ENCODE measurements around the gene SOAT2. TPM values are rescaled to one million over a fixed set of nuclear protein-coding genes. Genes with fewer than 3 reads are reported as not detected.

Gene SOAT2
- total and polyA plus RNA-seq, 5 donors = 0.07 to 0.18 (median 0.17) TPM; not detected in 2

DNA sequence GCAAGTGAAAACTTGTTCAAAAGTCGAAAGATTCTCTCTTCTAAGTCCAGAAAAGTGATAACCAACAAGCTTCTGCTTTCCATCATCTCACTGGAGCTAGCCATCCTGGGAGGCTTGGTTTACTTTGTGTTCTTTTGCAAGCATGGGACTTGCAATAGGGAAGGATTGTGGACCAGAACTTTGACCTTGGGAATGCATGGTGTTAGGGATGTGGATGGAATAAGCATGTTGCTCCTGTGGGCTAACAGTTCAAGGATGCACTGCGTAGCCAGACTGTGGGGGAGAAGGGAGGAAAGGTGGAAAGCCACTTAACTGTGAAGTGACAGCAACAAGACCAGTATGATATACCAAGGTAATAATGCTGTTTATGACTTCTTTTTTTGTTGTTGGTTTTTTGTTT lies 28.6 kb downstream of the SOAT2 start:
- no peak for DNase-seq
- 81% methylated on average over 2 of the region's 2 CpGs for WGBS
- no peak overlapping the region for H3K27ac ChIP-seq (ENCODE audit: low read length)
- no peak overlapping the region for H3K4me3 ChIP-seq (ENCODE audit: low read length)
- peaks cover under 1% of the 10 kb centered on the region for H3K9me3 ChIP-seq (ENCODE audit: control insufficient read depth, low read length)
- H3K27me3 ChIP-seq (ENCODE audit: control insufficient read depth, insufficient read depth) = no peaks in the 10 kb centered on the region
- no peak for ATAC-seq
- intact Hi-C loops (cut with DNase I) = no loop called here
- H3K4me1 ChIP-seq (ENCODE audit: control insufficient read depth, insufficient read depth, low read length) = no peaks in the 10 kb centered on the region

DNA sequence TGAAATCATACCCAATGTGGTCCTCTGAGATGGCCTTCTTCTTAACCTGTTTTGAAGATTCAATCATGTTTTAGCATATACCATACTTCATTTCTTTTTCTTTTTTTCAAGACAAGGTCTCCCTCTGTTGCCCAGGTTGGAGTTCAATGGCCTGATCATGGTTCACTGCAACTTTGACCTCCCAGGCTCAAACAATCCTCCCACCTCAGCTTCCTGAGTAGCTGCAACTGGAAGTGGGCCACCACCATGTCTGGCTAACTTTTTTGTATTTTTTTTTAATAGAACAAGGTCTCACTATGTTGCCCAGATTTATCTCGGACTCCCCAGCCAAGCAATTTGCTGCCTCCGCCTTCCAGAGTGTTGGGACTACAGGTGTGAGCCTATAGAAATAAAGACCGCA lies 30.4 kb downstream of the SOAT2 start:
- no peaks in the 10 kb centered on the region for H3K27me3 ChIP-seq (ENCODE audit: control insufficient read depth, insufficient read depth)
- H3K27ac ChIP-seq (ENCODE audit: low read length) = no peak overlapping the region
- no peaks in the 10 kb centered on the region for H3K4me1 ChIP-seq (ENCODE audit: control insufficient read depth, insufficient read depth, low read length)
- intact Hi-C loops (cut with DNase I) = no loop called here
- no peak overlapping the region for H3K4me3 ChIP-seq (ENCODE audit: low read length)
- WGBS = 92% methylated on average over 3 of the region's 3 CpGs
- H3K9me3 ChIP-seq (ENCODE audit: control insufficient read depth, low read length) = peaks cover 2% of the 10 kb centered on the region
- no peak for ATAC-seq
- DNase-seq = no peak

DNA sequence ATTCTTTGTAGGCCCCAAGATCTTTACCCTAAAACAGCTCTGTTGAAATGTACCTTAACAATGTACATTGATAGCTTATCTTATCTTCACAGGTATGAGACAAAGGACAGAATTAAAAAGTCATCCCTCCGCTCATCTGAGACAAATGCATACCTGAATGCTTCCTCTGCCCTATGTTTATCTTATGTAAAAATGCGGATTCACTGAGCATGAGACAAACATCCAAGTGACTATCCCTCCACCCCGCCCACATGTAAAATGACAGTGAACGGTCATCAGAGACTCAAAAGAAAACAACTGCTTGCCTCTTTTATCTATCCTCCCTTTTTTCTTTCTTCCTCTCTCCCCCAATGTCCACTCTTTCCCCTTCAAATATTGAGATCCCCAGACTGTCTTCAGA lies 40.1 kb downstream of the SOAT2 start:
- WGBS = 81% methylated on average over 4 of the region's 4 CpGs
- DNase-seq (no peak), ATAC-seq (no peak)
- intact Hi-C loops (cut with DNase I) = no loop called here
- H3K4me3 ChIP-seq (ENCODE audit: low read length) = no peak overlapping the region
- H3K27ac ChIP-seq (ENCODE audit: low read length) = no peak overlapping the region
- H3K4me1 ChIP-seq (ENCODE audit: control insufficient read depth, insufficient read depth, low read length) = no peaks in the 10 kb centered on the region
- no peaks in the 10 kb centered on the region for H3K27me3 ChIP-seq (ENCODE audit: control insufficient read depth, insufficient read depth)
- no peaks in the 10 kb centered on the region for H3K9me3 ChIP-seq (ENCODE audit: control insufficient read depth, low read length)

DNA sequence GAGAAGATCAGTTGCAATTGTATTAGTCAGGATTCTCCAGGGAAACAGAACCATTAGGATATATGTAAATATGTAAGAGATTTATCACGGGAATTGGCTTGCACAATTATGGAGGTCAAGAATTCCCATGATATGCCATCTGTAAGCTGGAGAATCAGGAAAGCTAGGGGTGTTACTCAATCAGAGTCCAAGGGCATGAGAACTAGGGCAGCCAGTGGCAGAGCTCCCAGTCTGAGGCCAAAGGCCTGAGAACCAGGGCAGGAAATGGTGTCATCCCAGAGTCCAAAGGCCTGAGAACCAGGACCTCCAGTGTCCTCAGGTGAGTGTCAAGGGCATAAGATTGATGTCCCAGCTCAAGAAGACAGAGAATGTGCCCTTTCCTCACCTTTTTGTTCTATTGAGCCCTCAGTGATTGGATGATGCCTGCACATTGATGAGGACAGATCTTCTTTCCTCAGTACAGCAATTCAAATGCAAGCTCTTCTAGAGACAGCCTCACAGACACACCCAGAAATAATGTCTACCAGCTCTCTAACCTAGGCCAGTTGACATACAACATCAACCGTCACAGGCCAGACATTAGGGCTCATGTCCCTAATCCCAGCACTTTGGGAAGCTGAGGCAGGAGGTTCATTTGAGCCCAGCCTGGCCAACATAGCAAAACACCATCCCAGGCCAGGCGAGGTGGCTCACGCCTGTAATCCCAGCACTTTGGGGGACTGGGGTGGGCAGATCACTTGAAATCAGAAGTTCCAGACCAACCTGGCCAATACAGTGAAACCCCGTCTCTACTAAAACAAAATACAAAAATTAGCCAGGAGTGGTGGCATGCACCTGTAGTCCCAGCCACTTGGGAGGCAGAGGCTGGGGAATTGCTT lies 42.3 kb downstream of the SOAT2 start:
- WGBS = 90% methylated on average over 5 of the region's 5 CpGs
- no peak for ATAC-seq
- DNase-seq = no peak
- no peaks in the 10 kb centered on the region for H3K9me3 ChIP-seq (ENCODE audit: control insufficient read depth, low read length)
- H3K4me3 ChIP-seq (ENCODE audit: low read length) = no peak overlapping the region
- intact Hi-C loops (cut with DNase I) = no loop called here
- H3K27me3 ChIP-seq (ENCODE audit: control insufficient read depth, insufficient read depth) = no peaks in the 10 kb centered on the region
- no peaks in the 10 kb centered on the region for H3K4me1 ChIP-seq (ENCODE audit: control insufficient read depth, insufficient read depth, low read length)
- no peak overlapping the region for H3K27ac ChIP-seq (ENCODE audit: low read length)

DNA sequence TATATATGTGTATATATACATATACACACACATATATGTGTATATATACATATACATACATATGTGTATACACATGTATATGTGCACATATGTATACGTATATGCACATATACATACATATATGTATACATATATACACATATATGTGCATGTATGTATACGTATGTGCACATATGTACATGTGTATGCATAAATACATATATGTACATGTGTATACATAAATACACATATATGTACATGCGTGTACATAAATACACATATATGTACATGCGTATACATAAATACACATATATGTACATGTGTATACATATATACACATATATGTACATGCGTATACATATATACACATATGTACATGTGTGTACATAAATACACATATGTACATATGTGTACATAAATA lies 43.9 kb downstream of the SOAT2 start:
- Histone ChIP-seq H3K4me3 (ENCODE audit: low read length) (no peak overlapping the region), H3K4me1 (ENCODE audit: control insufficient read depth, insufficient read depth, low read length) (no peaks in the 10 kb centered on the region), H3K27me3 (ENCODE audit: control insufficient read depth, insufficient read depth) (no peaks in the 10 kb centered on the region), H3K27ac (ENCODE audit: low read length) (no peak overlapping the region), H3K9me3 (ENCODE audit: control insufficient read depth, low read length) (no peaks in the 10 kb centered on the region)
- ATAC-seq = no peak
- WGBS = 90% methylated on average over 5 of the region's 5 CpGs
- no peak for DNase-seq
- intact Hi-C loops (cut with DNase I) = no loop called here

DNA sequence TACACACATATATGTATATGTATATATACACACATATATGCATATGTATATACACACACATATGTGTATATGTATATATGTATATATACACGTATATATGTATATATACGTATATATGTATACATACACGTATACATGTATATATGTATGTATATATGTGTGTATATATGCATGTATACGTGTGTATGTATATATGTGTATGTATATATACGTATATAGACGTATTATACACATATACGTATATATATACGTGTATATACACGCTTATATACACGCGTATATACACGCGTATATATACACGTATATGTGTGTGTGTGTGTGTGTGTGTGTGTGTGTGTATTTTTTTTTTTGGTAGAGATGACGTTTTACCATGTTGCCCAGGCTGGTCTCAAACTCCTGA lies 44.4 kb downstream of the SOAT2 start:
- no peak for DNase-seq
- no peaks in the 10 kb centered on the region for H3K4me1 ChIP-seq (ENCODE audit: control insufficient read depth, insufficient read depth, low read length)
- H3K27ac ChIP-seq (ENCODE audit: low read length) = no peak overlapping the region
- intact Hi-C loops (cut with DNase I) = no loop called here
- H3K4me3 ChIP-seq (ENCODE audit: low read length) = no peak overlapping the region
- WGBS = 92% methylated on average over 15 of the region's 15 CpGs
- H3K27me3 ChIP-seq (ENCODE audit: control insufficient read depth, insufficient read depth) = no peaks in the 10 kb centered on the region
- H3K9me3 ChIP-seq (ENCODE audit: control insufficient read depth, low read length) = no peaks in the 10 kb centered on the region
- ATAC-seq = no peak

DNA sequence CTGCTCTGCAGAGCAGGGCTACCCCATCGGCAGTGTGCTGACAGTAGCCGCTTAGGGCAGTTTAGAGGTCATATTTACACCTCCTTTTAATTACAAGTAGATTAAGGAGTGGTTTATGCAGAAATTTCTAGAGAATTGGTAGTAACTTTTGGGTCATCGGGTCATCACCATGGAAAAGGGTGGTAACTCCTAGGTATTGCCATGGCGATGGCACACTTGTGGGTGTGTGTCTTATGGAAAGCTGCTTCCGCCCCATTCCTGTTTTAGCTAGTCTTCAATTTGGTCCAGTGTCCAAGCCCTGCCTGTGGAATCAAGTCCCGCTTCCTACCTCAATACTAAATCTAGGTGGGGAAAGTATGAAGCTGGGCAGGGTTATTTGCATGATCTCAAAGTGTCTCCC lies 47.8 kb downstream of the SOAT2 start:
- 90% methylated on average over 6 of the region's 6 CpGs for WGBS
- Histone ChIP-seq H3K9me3 (ENCODE audit: control insufficient read depth, low read length) (no peaks in the 10 kb centered on the region), H3K27ac (ENCODE audit: low read length) (no peak overlapping the region), H3K4me1 (ENCODE audit: control insufficient read depth, insufficient read depth, low read length) (no peaks in the 10 kb centered on the region), H3K27me3 (ENCODE audit: control insufficient read depth, insufficient read depth) (no peaks in the 10 kb centered on the region), H3K4me3 (ENCODE audit: low read length) (no peak overlapping the region)
- DNase-seq (no peak), ATAC-seq (no peak)
- intact Hi-C loops (cut with DNase I) = no loop called here

DNA sequence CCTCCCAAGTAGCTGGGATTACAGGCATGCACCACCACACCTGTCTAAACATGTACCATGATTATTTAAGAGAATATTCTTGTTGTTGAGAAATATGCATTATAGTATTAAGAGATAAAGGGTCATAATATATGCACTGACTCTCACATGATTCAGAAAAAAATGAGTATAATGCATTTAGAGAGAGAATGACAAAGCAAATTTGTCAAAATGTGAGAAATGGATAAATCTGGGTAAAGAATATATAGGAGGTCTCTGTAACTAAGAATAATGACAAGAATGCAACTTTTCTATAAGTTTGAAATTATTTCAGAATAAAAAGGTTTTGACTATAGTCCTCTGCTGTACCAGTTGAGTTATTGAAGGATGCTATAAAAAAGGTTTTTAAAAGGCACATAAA lies 49.1 kb downstream of the SOAT2 start:
- no peaks in the 10 kb centered on the region for H3K27me3 ChIP-seq (ENCODE audit: control insufficient read depth, insufficient read depth)
- H3K27ac ChIP-seq (ENCODE audit: low read length) = no peak overlapping the region
- intact Hi-C loops (cut with DNase I) = no loop called here
- DNase-seq (no peak), ATAC-seq (no peak)
- no peaks in the 10 kb centered on the region for H3K4me1 ChIP-seq (ENCODE audit: control insufficient read depth, insufficient read depth, low read length)
- no peak overlapping the region for H3K4me3 ChIP-seq (ENCODE audit: low read length)
- no peaks in the 10 kb centered on the region for H3K9me3 ChIP-seq (ENCODE audit: control insufficient read depth, low read length)

DNA sequence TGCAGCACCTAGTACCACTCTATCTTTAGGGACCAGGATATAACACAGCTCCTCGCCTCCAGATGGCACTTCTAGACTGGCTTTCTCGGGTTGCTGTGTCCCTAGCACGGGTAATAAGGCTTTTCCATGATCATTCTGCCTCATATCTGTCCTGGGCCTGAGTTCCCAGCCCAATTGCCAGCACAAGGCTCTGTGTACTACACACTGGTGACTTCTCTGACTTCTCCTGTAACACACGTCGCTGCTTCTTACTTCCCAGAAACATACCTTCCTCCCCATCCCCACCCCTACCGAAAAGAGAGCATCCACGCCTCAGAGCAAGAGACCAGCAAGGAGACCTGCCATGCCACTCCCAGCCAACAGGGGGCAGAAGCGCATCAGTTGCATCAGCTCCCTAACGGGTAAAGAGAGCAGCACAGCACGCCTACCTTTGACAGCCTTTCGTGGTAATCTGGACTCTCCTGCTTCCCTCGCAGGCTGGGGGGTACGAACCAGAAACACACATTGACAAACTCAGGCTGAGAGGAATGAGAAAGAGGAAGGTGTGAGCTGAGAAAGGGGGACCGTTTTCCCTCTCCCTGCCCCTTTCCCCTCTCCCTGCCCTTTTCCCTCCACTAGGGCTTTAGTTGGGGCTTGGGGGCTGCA lies 56.0 kb downstream of the SOAT2 start:
- H3K27ac ChIP-seq (ENCODE audit: low read length) = no peak overlapping the region
- WGBS = 21% methylated on average over 14 of the region's 14 CpGs
- DNase-seq (peak; percentile 79 to 95 (median 92)), ATAC-seq (peak; percentile 85 to 87)
- H3K27me3 ChIP-seq (ENCODE audit: control insufficient read depth, insufficient read depth) = no peaks in the 10 kb centered on the region
- intact Hi-C loops (cut with DNase I) = loop anchor here in 1 of 4 donors (5.0 kb wide), 1 partner anchor 38 kb away; no protein-coding TSS in a partner anchor
- no peak overlapping the region for H3K4me3 ChIP-seq (ENCODE audit: low read length)
- H3K4me1 ChIP-seq (ENCODE audit: control insufficient read depth, insufficient read depth, low read length) = no peaks in the 10 kb centered on the region
- no peaks in the 10 kb centered on the region for H3K9me3 ChIP-seq (ENCODE audit: control insufficient read depth, low read length)

DNA sequence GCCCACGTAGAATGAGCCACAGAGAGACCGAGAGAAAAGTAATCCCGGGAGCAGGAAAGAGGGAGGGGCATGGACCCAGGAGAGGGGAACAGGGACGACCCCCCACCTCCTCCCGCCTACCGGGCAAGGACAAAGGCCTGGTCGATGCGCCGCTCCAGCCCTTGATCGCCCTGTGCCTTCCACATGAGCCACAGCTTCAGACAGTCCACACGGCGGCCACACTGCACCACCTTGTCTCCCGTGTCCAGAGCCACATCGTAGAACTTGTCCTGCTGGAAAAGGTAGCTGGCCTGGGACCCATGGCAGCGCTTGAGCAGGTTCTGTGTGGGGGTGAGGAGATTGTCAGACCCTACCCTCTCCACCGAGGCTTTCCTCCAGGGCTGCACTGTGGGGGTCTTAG lies 56.7 kb downstream of the SOAT2 start:
- intact Hi-C loops (cut with DNase I) = loop anchor here in 2 of 4 donors (5.0 kb wide), 2 partner anchors 37 to 122 kb away; no protein-coding TSS in a partner anchor
- Histone ChIP-seq H3K27me3 (ENCODE audit: control insufficient read depth, insufficient read depth) (no peaks in the 10 kb centered on the region), H3K4me3 (ENCODE audit: low read length) (no peak overlapping the region), H3K4me1 (ENCODE audit: control insufficient read depth, insufficient read depth, low read length) (no peaks in the 10 kb centered on the region), H3K9me3 (ENCODE audit: control insufficient read depth, low read length) (no peaks in the 10 kb centered on the region), H3K27ac (ENCODE audit: low read length) (no peak overlapping the region)
- WGBS = 88% methylated on average over 16 of the region's 16 CpGs
- ATAC-seq (peak; percentile 27 to 54), DNase-seq (no peak)

DNA sequence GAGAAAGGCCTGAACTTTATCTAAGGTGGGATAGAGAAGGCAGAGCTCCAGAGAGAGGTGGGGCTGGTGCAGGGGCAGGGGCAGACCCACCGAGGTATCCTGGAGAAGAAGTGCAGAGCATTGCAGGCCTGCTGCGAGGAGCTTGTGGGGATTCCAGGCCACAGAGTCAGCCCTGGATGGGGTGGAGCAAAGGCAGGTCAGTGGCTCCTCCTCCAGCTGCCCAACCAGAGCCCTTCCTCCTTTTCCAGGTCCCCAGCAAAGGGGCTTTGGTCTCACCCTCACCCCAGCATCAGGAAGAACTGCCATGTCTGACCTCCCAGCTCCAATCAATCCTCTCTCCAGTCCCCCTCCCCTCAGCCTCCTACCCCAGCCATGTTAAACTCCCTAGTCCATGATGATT lies 57.4 kb downstream of the SOAT2 start:
- Histone ChIP-seq H3K4me1 (ENCODE audit: control insufficient read depth, insufficient read depth, low read length) (no peaks in the 10 kb centered on the region), H3K4me3 (ENCODE audit: low read length) (no peak overlapping the region), H3K9me3 (ENCODE audit: control insufficient read depth, low read length) (no peaks in the 10 kb centered on the region), H3K27me3 (ENCODE audit: control insufficient read depth, insufficient read depth) (no peaks in the 10 kb centered on the region), H3K27ac (ENCODE audit: low read length) (no peak overlapping the region)
- intact Hi-C loops (cut with DNase I) = loop anchor here in 1 of 4 donors (5.0 kb wide), 2 partner anchors 37 to 122 kb away; no protein-coding TSS in a partner anchor
- ATAC-seq (no peak), DNase-seq (no peak)
- 86% methylated on average over 2 of the region's 2 CpGs for WGBS

All from right cardiac atrium (tissue), 5 donors.